ENCODE results near the gene TGFBR3.

DNA sequence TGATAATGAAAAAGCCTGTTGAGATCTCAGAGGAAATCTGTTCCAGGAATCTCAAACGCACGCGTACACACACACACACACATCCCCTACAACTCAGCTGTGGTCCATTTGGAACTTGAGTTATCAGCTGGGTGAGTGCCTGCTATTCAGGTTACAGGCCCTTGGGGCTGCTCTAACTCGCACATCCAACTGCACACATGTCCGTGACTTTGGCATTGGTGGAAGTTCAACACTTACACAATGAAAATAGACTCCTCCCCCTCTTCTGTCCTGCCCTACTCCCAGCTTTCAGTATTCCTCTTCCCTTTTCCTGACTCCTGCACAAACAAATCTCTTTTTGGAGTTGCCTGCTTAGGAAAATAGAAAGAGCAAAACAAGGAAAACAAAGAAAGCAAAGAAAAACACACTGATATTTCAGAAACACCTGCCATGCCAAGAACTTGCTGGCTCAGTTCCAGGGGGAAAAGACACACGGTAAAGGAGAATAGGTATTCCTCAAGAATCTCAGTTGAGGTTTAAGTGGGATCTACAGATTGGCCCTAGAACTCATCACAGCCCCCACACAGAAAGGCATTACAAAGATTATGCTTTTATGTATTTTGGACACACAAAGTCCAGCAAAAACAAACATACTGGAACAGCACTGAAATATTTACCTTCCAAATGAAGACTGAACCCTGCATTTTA, 140.9 kb downstream of the TGFBR3 start:
- TF ChIP-seq, protein P1, sequence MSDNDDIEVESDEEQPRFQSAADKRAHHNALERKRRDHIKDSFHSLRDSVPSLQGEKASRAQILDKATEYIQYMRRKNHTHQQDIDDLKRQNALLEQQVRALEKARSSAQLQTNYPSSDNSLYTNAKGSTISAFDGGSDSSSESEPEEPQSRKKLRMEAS (IDR thresholded peaks at IDR 0.05): no peak
- TF ChIP-seq, protein P2, sequence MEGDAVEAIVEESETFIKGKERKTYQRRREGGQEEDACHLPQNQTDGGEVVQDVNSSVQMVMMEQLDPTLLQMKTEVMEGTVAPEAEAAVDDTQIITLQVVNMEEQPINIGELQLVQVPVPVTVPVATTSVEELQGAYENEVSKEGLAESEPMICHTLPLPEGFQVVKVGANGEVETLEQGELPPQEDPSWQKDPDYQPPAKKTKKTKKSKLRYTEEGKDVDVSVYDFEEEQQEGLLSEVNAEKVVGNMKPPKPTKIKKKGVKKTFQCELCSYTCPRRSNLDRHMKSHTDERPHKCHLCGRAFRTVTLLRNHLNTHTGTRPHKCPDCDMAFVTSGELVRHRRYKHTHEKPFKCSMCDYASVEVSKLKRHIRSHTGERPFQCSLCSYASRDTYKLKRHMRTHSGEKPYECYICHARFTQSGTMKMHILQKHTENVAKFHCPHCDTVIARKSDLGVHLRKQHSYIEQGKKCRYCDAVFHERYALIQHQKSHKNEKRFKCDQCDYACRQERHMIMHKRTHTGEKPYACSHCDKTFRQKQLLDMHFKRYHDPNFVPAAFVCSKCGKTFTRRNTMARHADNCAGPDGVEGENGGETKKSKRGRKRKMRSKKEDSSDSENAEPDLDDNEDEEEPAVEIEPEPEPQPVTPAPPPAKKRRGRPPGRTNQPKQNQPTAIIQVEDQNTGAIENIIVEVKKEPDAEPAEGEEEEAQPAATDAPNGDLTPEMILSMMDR (IDR thresholded peaks at IDR 0.05; ENCODE audit: control extremely low read depth in 1 of 3, insufficient read depth in 1 of 3, low read depth in 1 of 3, low read length in 3 of 3): no peak
- TF ChIP-seq KDM1A (IDR thresholded peaks at IDR 0.05; ENCODE audit: borderline replicate concordance, low read length): no peak
- no peak for TF ChIP-seq HDAC2 (IDR thresholded peaks at IDR 0.05; ENCODE audit: borderline replicate concordance in 1 of 2, low read depth in 2 of 2, low read length in 2 of 2)
- TF ChIP-seq EP300 (IDR thresholded peaks at IDR 0.05; ENCODE audit: borderline replicate concordance in 1 of 2, low read depth in 2 of 2, low read length in 2 of 2): no peak
- TF ChIP-seq CBX5 (IDR thresholded peaks at IDR 0.05; ENCODE audit: low read depth, low read length): no peak
- TF ChIP-seq GABPA (IDR thresholded peaks at IDR 0.05; ENCODE audit: borderline replicate concordance, insufficient read depth, low read length): no peak
- no peak for TF ChIP-seq TAF1 (IDR thresholded peaks at IDR 0.05; ENCODE audit: low read depth, low read length)
- TF ChIP-seq SP2 (IDR thresholded peaks at IDR 0.05; ENCODE audit: low read length): no peak
- TF ChIP-seq POLR2AphosphoS5 (IDR thresholded peaks at IDR 0.05; ENCODE audit: low read depth, low read length): no peak

Measured in H1 (cell line).